Parathyroid adenoma (tissue), 2 donors: Measurements from ENCODE around the gene TLR6.

Source experiments
- H2AFZ ChIP-seq: fragments of 300-600 bp; sonication (generic); one replicate; pipeline ENCODE4 v1.7.0; 2017; ENCODE audit warnings: antibody characterized with exemption, mild to moderate bottlenecking
- H3K27ac ChIP-seq: fragments of 300-600 bp; sonication (generic); one replicate; pipeline ENCODE4 v1.7.0; 2017
- H3K27me3 ChIP-seq: fragments of 300-600 bp; sonication (generic); one replicate; pipeline ENCODE4 v1.7.0; 2017; ENCODE audit warnings: low read length; ENCODE audit not compliant: control insufficient read depth, insufficient read depth
- H3K36me3 ChIP-seq: fragments of 300-600 bp; sonication (generic); one replicate; pipeline ENCODE4 v1.7.0; 2017; ENCODE audit warnings: low read length; ENCODE audit not compliant: control insufficient read depth, insufficient read depth
- H3K4me1 ChIP-seq: fragments of 300-600 bp; sonication (generic); one replicate; pipeline ENCODE4 v1.7.0; 2017; ENCODE audit warnings: control low read depth
- H3K4me2 ChIP-seq: fragments of 300-600 bp; sonication (generic); one replicate; pipeline ENCODE4 v1.7.0; 2017; ENCODE audit warnings: low read length
- H3K4me3 ChIP-seq: fragments of 300-600 bp; sonication (generic); one replicate; pipeline ENCODE4 v1.7.0; 2017; ENCODE audit warnings: low read depth, low read length
- H3K79me2 ChIP-seq: fragments of 300-600 bp; sonication (generic); one replicate; pipeline ENCODE4 v1.7.0; 2017; ENCODE audit warnings: control low read depth
- H3K9ac ChIP-seq: fragments of 300-600 bp; sonication (generic); one replicate; pipeline ENCODE4 v1.7.0; 2017; ENCODE audit warnings: mild to moderate bottlenecking
- H3K9me3 ChIP-seq: fragments of 300-600 bp; sonication (generic); one replicate; pipeline ENCODE4 v1.7.0; 2017; ENCODE audit warnings: low read length; ENCODE audit not compliant: control insufficient read depth
- TF ChIP-seq, protein P1 (sequence below): fragments of 300-600 bp; sonication (generic); IDR thresholded peaks from one replicate; pipeline ENCODE4 v1.7.0; 2017; ENCODE audit warnings: antibody characterized with exemption, mild to moderate bottlenecking
- donor health status: primary hyperparathyroidism.

The TLR6 gene

DNA sequence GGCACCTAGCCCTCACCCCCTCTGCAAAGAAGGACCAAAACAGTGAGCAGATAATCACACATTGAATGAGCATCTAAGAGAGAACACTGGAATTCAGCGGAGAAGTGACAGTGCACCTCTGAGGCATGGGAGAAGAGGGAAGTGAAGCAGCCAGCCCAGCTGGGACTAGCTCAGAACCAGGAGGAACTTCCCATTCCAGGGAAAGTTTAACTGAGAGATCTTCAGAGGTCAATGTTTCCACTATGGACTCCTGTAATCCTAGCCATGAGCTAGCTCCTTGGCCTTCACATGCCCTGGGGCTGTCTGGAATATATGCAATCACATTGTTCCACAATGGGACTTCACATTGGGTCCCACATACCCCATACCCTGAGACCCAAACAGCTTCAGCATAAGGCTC is 24.4 kb downstream of the TLR6 start:
- Histone ChIP-seq H2AFZ (no peak overlapping the region), H3K27ac (no peak overlapping the region), H3K79me2 (no peaks in the 10 kb centered on the region), H3K27me3 (no peaks in the 10 kb centered on the region), H3K9ac (no peak overlapping the region), H3K4me1 (no peaks in the 10 kb centered on the region), H3K4me3 (no peak overlapping the region), H3K36me3 (no peaks in the 10 kb centered on the region), H3K9me3 (no peaks in the 10 kb centered on the region), H3K4me2 (no peak overlapping the region)
- TF ChIP-seq, protein P1, sequence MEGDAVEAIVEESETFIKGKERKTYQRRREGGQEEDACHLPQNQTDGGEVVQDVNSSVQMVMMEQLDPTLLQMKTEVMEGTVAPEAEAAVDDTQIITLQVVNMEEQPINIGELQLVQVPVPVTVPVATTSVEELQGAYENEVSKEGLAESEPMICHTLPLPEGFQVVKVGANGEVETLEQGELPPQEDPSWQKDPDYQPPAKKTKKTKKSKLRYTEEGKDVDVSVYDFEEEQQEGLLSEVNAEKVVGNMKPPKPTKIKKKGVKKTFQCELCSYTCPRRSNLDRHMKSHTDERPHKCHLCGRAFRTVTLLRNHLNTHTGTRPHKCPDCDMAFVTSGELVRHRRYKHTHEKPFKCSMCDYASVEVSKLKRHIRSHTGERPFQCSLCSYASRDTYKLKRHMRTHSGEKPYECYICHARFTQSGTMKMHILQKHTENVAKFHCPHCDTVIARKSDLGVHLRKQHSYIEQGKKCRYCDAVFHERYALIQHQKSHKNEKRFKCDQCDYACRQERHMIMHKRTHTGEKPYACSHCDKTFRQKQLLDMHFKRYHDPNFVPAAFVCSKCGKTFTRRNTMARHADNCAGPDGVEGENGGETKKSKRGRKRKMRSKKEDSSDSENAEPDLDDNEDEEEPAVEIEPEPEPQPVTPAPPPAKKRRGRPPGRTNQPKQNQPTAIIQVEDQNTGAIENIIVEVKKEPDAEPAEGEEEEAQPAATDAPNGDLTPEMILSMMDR = no peak

DNA sequence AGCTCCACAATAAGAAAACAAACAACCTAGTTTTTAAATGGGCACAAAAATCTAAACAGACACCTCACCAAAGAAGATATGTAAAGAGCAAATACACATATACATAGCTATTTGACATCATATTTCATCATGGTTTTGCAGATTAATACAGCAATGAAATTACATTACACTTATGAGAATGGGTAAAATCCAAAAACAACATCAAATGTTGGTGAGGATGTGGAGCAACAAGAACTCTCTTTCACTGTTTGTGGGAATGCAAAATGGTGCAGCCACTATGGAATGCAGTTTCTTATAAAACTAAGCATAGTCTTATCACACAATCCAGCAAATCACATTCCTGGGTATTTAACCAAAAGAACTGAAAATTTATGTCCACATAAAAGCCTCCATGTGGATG is 25.0 kb downstream of the TLR6 start:
- Histone ChIP-seq H3K36me3 (no peaks in the 10 kb centered on the region), H3K4me2 (no peak overlapping the region), H3K4me1 (no peaks in the 10 kb centered on the region), H3K9me3 (no peaks in the 10 kb centered on the region), H3K4me3 (no peak overlapping the region), H3K27me3 (no peaks in the 10 kb centered on the region), H3K79me2 (no peaks in the 10 kb centered on the region), H2AFZ (no peak overlapping the region), H3K9ac (no peak overlapping the region), H3K27ac (no peak overlapping the region)
- TF ChIP-seq, protein P1 = no peak

DNA sequence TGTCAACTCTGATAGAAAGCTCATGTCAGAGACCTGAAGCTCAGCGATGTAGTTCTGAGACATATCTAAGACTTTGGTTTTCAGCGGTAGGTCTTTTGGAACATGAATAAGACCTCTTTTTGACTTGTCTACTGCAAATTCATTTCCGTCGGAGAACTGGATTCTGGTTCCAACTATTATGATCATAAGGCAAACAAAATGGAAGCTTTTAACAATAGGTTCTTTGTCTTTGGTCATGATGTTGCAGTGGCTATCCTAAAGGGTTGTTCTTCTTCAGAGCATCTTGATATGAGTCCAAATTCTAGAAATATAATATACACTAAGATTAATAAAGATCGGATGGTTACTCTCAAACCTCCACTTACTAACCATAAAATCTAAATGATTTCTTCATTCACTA is 27.4 kb downstream of the TLR6 start:
- Histone ChIP-seq H3K36me3 (no peaks in the 10 kb centered on the region), H3K9me3 (no peaks in the 10 kb centered on the region), H3K9ac (no peak overlapping the region), H3K79me2 (no peaks in the 10 kb centered on the region), H3K4me2 (no peak overlapping the region), H3K27ac (no peak overlapping the region), H3K4me1 (no peaks in the 10 kb centered on the region), H3K27me3 (no peaks in the 10 kb centered on the region), H2AFZ (no peak overlapping the region), H3K4me3 (no peak overlapping the region)
- TF ChIP-seq, protein P1 = no peak

DNA sequence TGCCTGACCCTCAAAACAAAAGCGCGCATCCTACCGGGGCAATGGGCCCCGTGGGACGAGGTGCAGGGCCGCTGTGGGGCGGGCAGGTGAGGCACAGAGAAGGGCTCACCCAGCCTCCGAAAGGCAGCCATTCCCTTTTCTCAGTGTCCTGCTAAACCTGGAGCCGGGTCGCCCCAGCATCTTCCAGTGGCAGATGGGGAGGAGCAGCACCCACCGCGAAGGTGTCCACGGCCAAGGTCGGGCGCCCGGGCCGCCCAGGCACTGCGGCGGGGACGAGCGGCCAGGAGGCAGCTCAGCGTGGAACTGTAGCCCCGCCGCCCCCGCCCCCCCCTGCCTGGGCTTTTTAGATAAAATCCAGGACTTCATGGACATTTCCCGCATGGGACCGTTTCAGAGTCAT is 32.9 kb downstream of the TLR6 start:
- TF ChIP-seq, protein P1 = no peak
- H3K4me2 ChIP-seq = no peak overlapping the region
- no peak overlapping the region for H3K4me3 ChIP-seq
- H3K79me2 ChIP-seq = no peaks in the 10 kb centered on the region
- no peak overlapping the region for H3K9ac ChIP-seq
- no peaks in the 10 kb centered on the region for H3K27me3 ChIP-seq
- H3K4me1 ChIP-seq = no peaks in the 10 kb centered on the region
- H3K9me3 ChIP-seq = no peaks in the 10 kb centered on the region
- no peaks in the 10 kb centered on the region for H3K36me3 ChIP-seq
- H3K27ac ChIP-seq = no peak overlapping the region
- no peak overlapping the region for H2AFZ ChIP-seq

DNA sequence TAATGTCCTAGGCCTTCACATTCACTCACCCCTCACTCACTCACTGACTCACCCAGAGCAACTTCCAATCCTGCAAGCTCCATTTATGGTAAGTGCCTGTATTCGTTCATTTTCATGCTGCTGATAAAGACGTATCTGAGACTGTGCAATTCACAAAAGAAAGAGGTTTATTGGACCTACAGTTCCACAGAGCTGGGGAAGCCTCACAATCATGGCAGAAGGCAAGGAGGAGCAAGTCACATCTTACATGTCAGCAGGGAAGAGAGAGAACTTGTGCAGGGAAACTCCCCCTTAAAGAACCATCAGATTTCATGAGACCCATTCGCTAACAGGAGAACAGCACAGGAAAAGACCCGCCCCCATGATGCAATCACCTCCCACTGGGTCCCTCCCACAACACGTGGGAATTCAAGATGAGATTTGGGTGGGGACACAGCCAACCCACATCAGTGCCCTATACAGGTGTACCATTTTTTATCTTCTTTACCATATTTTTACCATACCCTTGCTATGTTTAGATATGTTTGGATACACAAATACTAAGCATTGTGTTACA is 33.8 kb downstream of the TLR6 start:
- Histone ChIP-seq H3K27me3 (no peaks in the 10 kb centered on the region), H2AFZ (no peak overlapping the region), H3K4me2 (no peak overlapping the region), H3K79me2 (no peaks in the 10 kb centered on the region), H3K9me3 (no peaks in the 10 kb centered on the region), H3K4me1 (no peaks in the 10 kb centered on the region), H3K36me3 (no peaks in the 10 kb centered on the region), H3K27ac (no peak overlapping the region), H3K4me3 (no peak overlapping the region), H3K9ac (no peak overlapping the region)
- TF ChIP-seq, protein P1 = no peak
